Esophagus muscularis mucosa (tissue), 4 donors: ENCODE measurements around the gene MED4. TPM values are rescaled to one million over a fixed set of nuclear protein-coding genes. Genes with fewer than 3 reads are reported as not detected.

Experiments used
- DNase-seq: peaks from one replicate; pipeline ENCODE4 v3.0.0-alpha.2; 2017; ENCODE audit errors: extremely low spot score
- H3K27ac ChIP-seq, 4 donors: fragments of 200-600 bp; sonication (generic); replicated peaks in 1 of 4; 1 replicate in 3 of 4; 2 replicates in 1 of 4; pipeline ENCODE4 v1.5.1; 2016 to 2019; ENCODE audit warnings: mild to moderate bottlenecking in 1 of 4
- H3K27me3 ChIP-seq, 4 donors: fragments of 200-600 bp; sonication (generic); one replicate each; pipeline versions ENCODE4 v1.5.1 to v1.6.0; 2016 to 2019
- H3K36me3 ChIP-seq, 4 donors: fragments of 200-600 bp; sonication (generic); one replicate each; pipeline ENCODE4 v1.5.1; 2016 to 2019
- H3K4me1 ChIP-seq, 4 donors: fragments of 200-600 bp; sonication (generic); one replicate each; pipeline ENCODE4 v1.5.1; 2016 to 2019
- H3K4me3 ChIP-seq, 4 donors: fragments of 200-600 bp; sonication (generic); 1 replicate in 2 of 4; 2 replicates in 2 of 4; pipeline ENCODE4 v1.5.1; 2016 to 2019; ENCODE audit warnings: mild to moderate bottlenecking in 4 of 4, moderate library complexity in 1 of 4
- H3K9me3 ChIP-seq, 4 donors: fragments of 200-600 bp; sonication (generic); 1 replicate in 3 of 4; 2 replicates in 1 of 4; pipeline ENCODE4 v1.5.1; 2016 to 2019
- EP300 ChIP-seq: sonication (generic); formaldehyde crosslinking; IDR thresholded peaks from one replicate; pipeline ENCODE4 v1.6.1; 2017; ENCODE audit warnings: antibody characterized with exemption
- POLR2A ChIP-seq: fragments of 450-650 bp; IDR thresholded peaks from one replicate; pipeline ENCODE4 v1.6.1; 2017; ENCODE audit warnings: antibody characterized with exemption, moderate library complexity, mild to moderate bottlenecking, low read depth
- POLR2AphosphoS5 ChIP-seq, 2 donors: sonication (generic); formaldehyde crosslinking; IDR thresholded peaks; one replicate each; pipeline ENCODE4 v1.6.1; 2017; ENCODE audit warnings: antibody characterized with exemption in 2 of 2
- WGBS: methylation state at CpG from one replicate; pipeline ENCODE4 v1.1.5; 2018; 5-methylcytosine and 5-hydroxymethylcytosine counted together
- intact Hi-C: fragments of 100-400 bp; cut with DNase I; formaldehyde crosslinking; loops from one replicate; pipeline ENCODE4 v1.15.1; 2023
- total RNA-seq, 4 donors: library from RNA; depleted of rRNA; stranded (reverse); fragments of >200 nt; gene quantifications; one replicate each; pipeline versions ENCODE4 v1.1.0 to v1.2.1, GENCODE V29; 2016
- TF ChIP-seq, protein P1 (sequence below), 3 experiments: fragments of 200-600 bp in 2 of 3; fragments of 450-650 bp in 1 of 3; sonication (generic) in 2 of 3; IDR thresholded peaks; one replicate each; pipeline ENCODE4 v1.5.1; 2017 to 2019; ENCODE audit warnings: antibody characterized with exemption in 3 of 3, mild to moderate bottlenecking in 2 of 3, moderate library complexity in 1 of 3

MED4 gene
- total RNA-seq, 4 donors from 2014 or later, result 32.0 to 42.1 (median 37.1) TPM

DNA sequence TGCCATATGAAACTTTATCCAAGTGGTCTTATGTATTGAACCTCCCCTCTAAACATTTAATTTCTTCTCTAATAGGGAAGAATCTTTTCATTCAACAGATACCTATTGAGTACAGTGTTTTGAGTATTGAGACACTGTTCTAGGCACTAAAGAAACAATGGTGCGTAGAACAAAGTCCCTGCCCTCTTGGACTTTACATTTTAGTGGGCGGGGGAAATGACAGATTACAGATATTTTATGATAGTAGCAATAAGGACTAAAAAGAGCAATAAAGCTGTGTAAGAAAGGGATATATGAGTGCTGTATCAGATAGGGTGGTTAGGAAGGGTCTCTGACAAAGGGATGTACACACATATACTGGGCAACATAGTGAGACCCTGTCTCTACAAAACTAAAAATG lies 52.0 kb downstream of the MED4 start:
- intact Hi-C loops, result loop anchor here (10.0 kb wide), 1 partner anchor 52 kb away; the partner anchor contains the start of gene MED4
- DNase-seq, result no peak
- Histone ChIP-seq H3K4me1 (peaks cover 0 to 11% (median 9%) of the 10 kb centered on the region in 4 donors), H3K27me3 (no peaks in the 10 kb centered on the region), H3K9me3 (no peaks in the 10 kb centered on the region), H3K27ac (no peak overlapping the region), H3K36me3 (peaks cover 0 to 27% (median 16%) of the 10 kb centered on the region in 4 donors), H3K4me3 (no peak overlapping the region)
- WGBS, result 100% methylated on average over 2 of the region's 2 CpGs
- TF ChIP-seq EP300 (no peak), POLR2A (no peak), POLR2AphosphoS5 (IDR thresholded peaks at IDR 0.05) (no peak)
- TF ChIP-seq, protein P1, sequence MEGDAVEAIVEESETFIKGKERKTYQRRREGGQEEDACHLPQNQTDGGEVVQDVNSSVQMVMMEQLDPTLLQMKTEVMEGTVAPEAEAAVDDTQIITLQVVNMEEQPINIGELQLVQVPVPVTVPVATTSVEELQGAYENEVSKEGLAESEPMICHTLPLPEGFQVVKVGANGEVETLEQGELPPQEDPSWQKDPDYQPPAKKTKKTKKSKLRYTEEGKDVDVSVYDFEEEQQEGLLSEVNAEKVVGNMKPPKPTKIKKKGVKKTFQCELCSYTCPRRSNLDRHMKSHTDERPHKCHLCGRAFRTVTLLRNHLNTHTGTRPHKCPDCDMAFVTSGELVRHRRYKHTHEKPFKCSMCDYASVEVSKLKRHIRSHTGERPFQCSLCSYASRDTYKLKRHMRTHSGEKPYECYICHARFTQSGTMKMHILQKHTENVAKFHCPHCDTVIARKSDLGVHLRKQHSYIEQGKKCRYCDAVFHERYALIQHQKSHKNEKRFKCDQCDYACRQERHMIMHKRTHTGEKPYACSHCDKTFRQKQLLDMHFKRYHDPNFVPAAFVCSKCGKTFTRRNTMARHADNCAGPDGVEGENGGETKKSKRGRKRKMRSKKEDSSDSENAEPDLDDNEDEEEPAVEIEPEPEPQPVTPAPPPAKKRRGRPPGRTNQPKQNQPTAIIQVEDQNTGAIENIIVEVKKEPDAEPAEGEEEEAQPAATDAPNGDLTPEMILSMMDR (IDR thresholded peaks at IDR 0.05), result no peak

DNA sequence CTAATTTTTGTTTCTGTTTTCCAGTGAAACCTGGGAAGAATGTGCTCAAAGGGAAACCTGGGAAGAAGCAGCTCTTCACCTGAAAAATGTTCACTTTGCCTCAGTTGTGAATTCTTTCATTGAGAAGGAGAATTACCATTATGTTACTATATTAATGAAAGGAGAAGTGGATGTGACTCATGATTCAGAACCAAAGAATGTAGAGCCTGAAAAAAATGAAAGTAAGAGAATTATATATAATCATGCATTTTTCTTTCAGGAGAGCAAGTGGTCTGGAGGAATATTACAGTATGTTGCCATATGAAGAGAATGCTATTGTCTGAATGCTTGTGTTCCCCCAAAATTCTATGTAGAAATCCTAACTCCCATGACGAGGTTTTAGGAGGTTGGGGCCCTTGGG lies 54.0 kb downstream of the MED4 start:
- H3K27ac ChIP-seq, result no peak overlapping the region
- H3K27me3 ChIP-seq, result no peaks in the 10 kb centered on the region
- H3K9me3 ChIP-seq, result no peaks in the 10 kb centered on the region
- H3K36me3 ChIP-seq, result peaks cover 0 to 25% (median 8%) of the 10 kb centered on the region in 4 donors
- no peak for TF ChIP-seq EP300
- no peak for TF ChIP-seq POLR2AphosphoS5 (IDR thresholded peaks at IDR 0.05)
- no peak for TF ChIP-seq POLR2A
- TF ChIP-seq, protein P1 (IDR thresholded peaks at IDR 0.05), result no peak
- peaks cover 8 to 20% (median 18%) of the 10 kb centered on the region in 4 donors for H3K4me1 ChIP-seq
- WGBS, result 87% methylated on average over 1 of the region's 1 CpG
- intact Hi-C loops, result loop anchor here (10.0 kb wide), 1 partner anchor 54 kb away; the partner anchor contains the start of gene MED4
- no peak for DNase-seq
- H3K4me3 ChIP-seq, result no peak overlapping the region

DNA sequence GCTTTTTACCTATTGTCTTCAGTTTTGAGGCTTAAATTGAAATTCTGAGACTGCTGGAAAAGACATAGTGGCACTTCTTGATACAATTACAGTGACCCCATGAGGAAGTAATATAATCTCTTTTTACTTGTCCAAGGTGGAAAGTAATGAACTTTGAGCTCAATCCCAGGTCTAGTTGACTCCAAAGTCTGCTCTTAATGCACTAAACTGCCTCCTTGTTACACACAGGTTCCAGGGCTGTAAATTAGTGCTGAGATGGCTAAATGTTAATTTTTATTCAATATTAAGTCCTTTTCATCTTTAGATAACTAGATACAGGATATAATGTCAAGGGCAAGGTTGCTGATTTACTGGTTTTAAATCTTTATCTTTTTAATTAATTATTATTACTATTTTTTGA lies 54.9 kb downstream of the MED4 start:
- H3K4me1 ChIP-seq, result peaks cover 8 to 20% (median 18%) of the 10 kb centered on the region in 4 donors
- H3K9me3 ChIP-seq, result no peaks in the 10 kb centered on the region
- intact Hi-C loops, result loop anchor here (10.0 kb wide), 1 partner anchor 55 kb away; the partner anchor contains the start of gene MED4
- H3K4me3 ChIP-seq, result no peak overlapping the region
- no peaks in the 10 kb centered on the region for H3K27me3 ChIP-seq
- no peak for TF ChIP-seq POLR2A
- TF ChIP-seq POLR2AphosphoS5 (IDR thresholded peaks at IDR 0.05), result no peak
- TF ChIP-seq, protein P1 (IDR thresholded peaks at IDR 0.05), result no peak
- no peak for TF ChIP-seq EP300
- no peak overlapping the region for H3K27ac ChIP-seq
- H3K36me3 ChIP-seq, result peaks cover 0 to 21% (median 8%) of the 10 kb centered on the region in 4 donors
- DNase-seq, result no peak

DNA sequence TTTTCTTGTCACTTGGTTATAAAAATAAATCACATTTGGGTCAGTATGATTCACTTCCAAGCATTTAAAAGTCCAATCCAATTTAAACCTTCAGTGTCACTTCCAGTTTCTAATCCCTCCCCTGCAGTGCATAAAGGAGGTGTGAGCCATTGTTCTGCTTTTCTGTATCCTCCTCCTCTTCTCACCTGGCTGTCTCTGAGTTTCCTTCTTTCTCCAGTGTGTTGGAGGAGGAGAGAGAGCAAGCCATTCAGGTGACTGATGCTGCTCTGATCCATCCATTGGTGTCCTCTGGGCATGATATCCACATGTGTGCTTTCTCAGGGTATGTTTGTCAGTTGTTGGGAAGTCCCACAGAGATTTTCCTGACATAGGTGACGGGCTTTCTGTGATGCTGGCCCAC lies 56.1 kb downstream of the MED4 start:
- WGBS, result 83% methylated on average over 1 of the region's 1 CpG
- Histone ChIP-seq H3K36me3 (peaks cover 0 to 21% (median 8%) of the 10 kb centered on the region in 4 donors), H3K4me3 (no peak overlapping the region), H3K27ac (peak overlapping the region; percentile 94 to 97 (median 96)), H3K27me3 (no peaks in the 10 kb centered on the region), H3K4me1 (peaks cover 8 to 20% (median 18%) of the 10 kb centered on the region in 4 donors), H3K9me3 (no peaks in the 10 kb centered on the region)
- no peak for TF ChIP-seq EP300
- no peak for TF ChIP-seq POLR2A
- TF ChIP-seq, protein P1 (IDR thresholded peaks at IDR 0.05), result no peak
- no peak for TF ChIP-seq POLR2AphosphoS5 (IDR thresholded peaks at IDR 0.05)
- intact Hi-C loops, result loop anchor here (5.0 to 10.0 kb wide), 2 partner anchors 36 to 196 kb away; partner anchors contain the start of genes ITM2B and SUCLA2
- DNase-seq, result no peak
